ENCODE measurements around the gene THSD4.

Gene THSD4

GRCh38 chr15:71451130-71451529, 335.9 kb downstream of the THSD4 start:
- no peak for TF ChIP-seq CTCF (conservative IDR thresholded peaks at IDR 0.05; ENCODE audit: low read depth, low read length)
- DNase-seq (ENCODE audit: low read depth): no peak
- H3K4me3 ChIP-seq (ENCODE audit: low read length): no peak overlapping the region

GRCh38 chr15:71452893-71453292, 337.6 kb downstream of the THSD4 start:
- no peak for TF ChIP-seq CTCF (conservative IDR thresholded peaks at IDR 0.05; ENCODE audit: low read depth, low read length)
- DNase-seq (ENCODE audit: low read depth): no peak
- H3K4me3 ChIP-seq (ENCODE audit: low read length): no peak overlapping the region

GRCh38 chr15:71454462-71454996, 339.3 kb downstream of the THSD4 start:
- no peak for DNase-seq (ENCODE audit: low read depth)
- TF ChIP-seq CTCF (conservative IDR thresholded peaks at IDR 0.05; ENCODE audit: low read depth, low read length): no peak
- no peak overlapping the region for H3K4me3 ChIP-seq (ENCODE audit: low read length)

GRCh38 chr15:71455107-71455506, 339.8 kb downstream of the THSD4 start:
- H3K4me3 ChIP-seq (ENCODE audit: low read length): no peak overlapping the region
- no peak for DNase-seq (ENCODE audit: low read depth)
- no peak for TF ChIP-seq CTCF (conservative IDR thresholded peaks at IDR 0.05; ENCODE audit: low read depth, low read length)

- no peak overlapping the region for H3K4me3 ChIP-seq (ENCODE audit: low read length)
- no peak for DNase-seq (ENCODE audit: low read depth)
- no peak for TF ChIP-seq CTCF (conservative IDR thresholded peaks at IDR 0.05; ENCODE audit: low read depth, low read length)
Measured at GRCh38 chr15:71455878-71456277, 340.6 kb downstream of the THSD4 start.

- DNase-seq (ENCODE audit: low read depth): no peak
- no peak for TF ChIP-seq CTCF (conservative IDR thresholded peaks at IDR 0.05; ENCODE audit: low read depth, low read length)
- no peak overlapping the region for H3K4me3 ChIP-seq (ENCODE audit: low read length)
Measured at GRCh38 chr15:71456362-71456761, 341.1 kb downstream of the THSD4 start.

GRCh38 chr15:71456811-71457210, 341.5 kb downstream of the THSD4 start:
- H3K4me3 ChIP-seq (ENCODE audit: low read length): no peak overlapping the region
- no peak for DNase-seq (ENCODE audit: low read depth)
- no peak for TF ChIP-seq CTCF (conservative IDR thresholded peaks at IDR 0.05; ENCODE audit: low read depth, low read length)

Measured in retinal pigment epithelial cell (primary cell).